Measurements from ENCODE around the gene PAPPA.

Gene PAPPA

DNA sequence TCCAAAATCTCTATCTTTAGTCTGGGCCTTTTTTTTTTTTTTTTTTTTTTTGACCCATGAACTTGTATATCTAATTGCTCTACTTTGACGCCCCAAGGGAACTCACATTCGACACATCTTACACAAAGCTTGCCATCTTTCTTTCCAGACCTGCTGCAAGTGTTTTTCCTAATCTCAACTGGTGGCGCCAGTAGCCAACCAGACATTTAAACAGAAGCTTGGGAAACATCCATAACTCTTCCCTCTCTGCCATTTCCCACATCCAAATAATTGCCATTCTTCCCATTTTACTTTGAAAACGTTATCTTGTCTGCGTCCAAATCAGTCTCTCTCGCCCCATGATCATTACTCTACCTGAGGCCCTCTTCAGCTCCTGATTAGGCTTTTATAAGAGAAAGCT, 130.9 kb downstream of the PAPPA start:
- H3K79me2 ChIP-seq (ENCODE audit: insufficient read depth, low read length): no peaks in the 10 kb centered on the region
- H3K9me3 ChIP-seq (ENCODE audit: insufficient read depth, low read depth, low read length): peaks cover 3% of the 10 kb centered on the region; the same call in 1 of the 2 replicates
- H3F3A ChIP-seq (ENCODE audit: low read depth): no peaks in the 10 kb centered on the region
- no peaks in the 10 kb centered on the region for H4K20me1 ChIP-seq (ENCODE audit: insufficient read depth, low read length, poor library complexity, severe bottlenecking)
- no peak overlapping the region for H2AFZ ChIP-seq (ENCODE audit: low read length)
- H3K4me3 ChIP-seq (ENCODE audit: low read length, poor library complexity, severe bottlenecking): no peak overlapping the region
- TF ChIP-seq, protein P1, sequence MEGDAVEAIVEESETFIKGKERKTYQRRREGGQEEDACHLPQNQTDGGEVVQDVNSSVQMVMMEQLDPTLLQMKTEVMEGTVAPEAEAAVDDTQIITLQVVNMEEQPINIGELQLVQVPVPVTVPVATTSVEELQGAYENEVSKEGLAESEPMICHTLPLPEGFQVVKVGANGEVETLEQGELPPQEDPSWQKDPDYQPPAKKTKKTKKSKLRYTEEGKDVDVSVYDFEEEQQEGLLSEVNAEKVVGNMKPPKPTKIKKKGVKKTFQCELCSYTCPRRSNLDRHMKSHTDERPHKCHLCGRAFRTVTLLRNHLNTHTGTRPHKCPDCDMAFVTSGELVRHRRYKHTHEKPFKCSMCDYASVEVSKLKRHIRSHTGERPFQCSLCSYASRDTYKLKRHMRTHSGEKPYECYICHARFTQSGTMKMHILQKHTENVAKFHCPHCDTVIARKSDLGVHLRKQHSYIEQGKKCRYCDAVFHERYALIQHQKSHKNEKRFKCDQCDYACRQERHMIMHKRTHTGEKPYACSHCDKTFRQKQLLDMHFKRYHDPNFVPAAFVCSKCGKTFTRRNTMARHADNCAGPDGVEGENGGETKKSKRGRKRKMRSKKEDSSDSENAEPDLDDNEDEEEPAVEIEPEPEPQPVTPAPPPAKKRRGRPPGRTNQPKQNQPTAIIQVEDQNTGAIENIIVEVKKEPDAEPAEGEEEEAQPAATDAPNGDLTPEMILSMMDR (conservative IDR thresholded peaks at IDR 0.05; ENCODE audit: low read length): no peak
- no peak for TF ChIP-seq EZH2phosphoT487 (IDR thresholded peaks at IDR 0.05; ENCODE audit: borderline replicate concordance)
- H3K9ac ChIP-seq (ENCODE audit: low read depth, low read length, poor library complexity, severe bottlenecking): no peak overlapping the region
- no peaks in the 10 kb centered on the region for H3K36me3 ChIP-seq (ENCODE audit: insufficient read depth, low read length)
- no peak overlapping the region for H3K4me2 ChIP-seq (ENCODE audit: low read depth, low read length, poor library complexity, severe bottlenecking)
- H3K4me1 ChIP-seq (ENCODE audit: insufficient read depth, low read length, poor library complexity, severe bottlenecking): no peaks in the 10 kb centered on the region
- H3K9me2 ChIP-seq (replicated peaks; ENCODE audit: low read depth, low read length): no peaks in the 10 kb centered on the region
- H3K27me3 ChIP-seq (ENCODE audit: insufficient read depth, low read length, poor library complexity, severe bottlenecking): no peaks in the 10 kb centered on the region

DNA sequence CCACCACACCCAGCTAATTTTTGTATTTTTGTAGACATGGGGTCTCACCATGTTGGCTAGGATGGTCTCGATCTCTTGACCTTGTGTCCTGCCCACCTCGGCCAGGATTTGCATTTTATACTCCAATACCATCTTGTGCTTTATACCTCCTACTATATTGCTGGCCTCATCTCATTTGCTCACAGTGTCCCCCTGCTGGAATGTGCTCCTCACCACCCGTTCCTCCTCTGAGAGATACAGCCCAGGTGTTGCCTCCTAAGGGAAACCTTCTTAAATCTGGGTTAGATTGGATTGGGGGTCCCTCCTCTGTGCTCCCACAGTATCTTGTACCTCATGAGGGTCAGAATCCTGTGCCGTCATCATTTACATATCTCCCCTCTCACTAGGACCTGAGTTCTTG, 131.7 kb downstream of the PAPPA start:
- Histone ChIP-seq H3K4me3 (ENCODE audit: low read length, poor library complexity, severe bottlenecking) (no peak overlapping the region), H3K4me2 (ENCODE audit: low read depth, low read length, poor library complexity, severe bottlenecking) (no peak overlapping the region), H2AFZ (ENCODE audit: low read length) (no peak overlapping the region), H3K36me3 (ENCODE audit: insufficient read depth, low read length) (no peaks in the 10 kb centered on the region), H3K27me3 (ENCODE audit: insufficient read depth, low read length, poor library complexity, severe bottlenecking) (no peaks in the 10 kb centered on the region), H3K9me2 (replicated peaks; ENCODE audit: low read depth, low read length) (no peaks in the 10 kb centered on the region), H4K20me1 (ENCODE audit: insufficient read depth, low read length, poor library complexity, severe bottlenecking) (no peaks in the 10 kb centered on the region), H3K4me1 (ENCODE audit: insufficient read depth, low read length, poor library complexity, severe bottlenecking) (no peaks in the 10 kb centered on the region), H3K9ac (ENCODE audit: low read depth, low read length, poor library complexity, severe bottlenecking) (no peak overlapping the region), H3K79me2 (ENCODE audit: insufficient read depth, low read length) (no peaks in the 10 kb centered on the region), H3F3A (ENCODE audit: low read depth) (no peaks in the 10 kb centered on the region), H3K9me3 (ENCODE audit: insufficient read depth, low read depth, low read length) (peaks cover 3% of the 10 kb centered on the region; the same call in 1 of the 2 replicates)
- TF ChIP-seq EZH2phosphoT487 (IDR thresholded peaks at IDR 0.05; ENCODE audit: borderline replicate concordance): no peak
- TF ChIP-seq, protein P1 (conservative IDR thresholded peaks at IDR 0.05; ENCODE audit: low read length): no peak

DNA sequence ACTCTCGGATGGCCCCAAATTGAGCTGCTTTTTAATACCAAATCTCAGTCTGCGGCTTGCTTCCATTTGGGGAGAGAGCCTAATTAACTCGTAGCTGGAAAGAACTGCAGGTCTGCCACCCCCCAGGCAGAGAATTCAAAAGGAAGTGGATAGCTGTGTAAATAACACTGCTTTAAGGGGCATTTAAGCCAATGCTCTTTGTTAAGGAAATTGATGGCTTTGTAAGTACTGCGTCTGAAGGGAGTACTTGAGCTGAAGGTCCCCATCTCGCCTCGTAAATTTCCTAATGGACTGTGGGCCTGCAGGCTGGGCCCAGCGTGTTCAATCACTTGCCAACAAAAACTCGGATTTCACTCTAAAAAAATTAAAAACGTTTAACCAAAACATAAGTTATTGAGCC, 132.7 kb downstream of the PAPPA start:
- no peaks in the 10 kb centered on the region for H3K9me2 ChIP-seq (replicated peaks; ENCODE audit: low read depth, low read length)
- no peak overlapping the region for H3K4me2 ChIP-seq (ENCODE audit: low read depth, low read length, poor library complexity, severe bottlenecking)
- H3K4me1 ChIP-seq (ENCODE audit: insufficient read depth, low read length, poor library complexity, severe bottlenecking): no peaks in the 10 kb centered on the region
- no peaks in the 10 kb centered on the region for H3K36me3 ChIP-seq (ENCODE audit: insufficient read depth, low read length)
- H4K20me1 ChIP-seq (ENCODE audit: insufficient read depth, low read length, poor library complexity, severe bottlenecking): no peaks in the 10 kb centered on the region
- H3K27me3 ChIP-seq (ENCODE audit: insufficient read depth, low read length, poor library complexity, severe bottlenecking): no peaks in the 10 kb centered on the region
- peaks cover 3% of the 10 kb centered on the region; the same call in 1 of the 2 replicates for H3K9me3 ChIP-seq (ENCODE audit: insufficient read depth, low read depth, low read length)
- no peak overlapping the region for H3K4me3 ChIP-seq (ENCODE audit: low read length, poor library complexity, severe bottlenecking)
- H3K79me2 ChIP-seq (ENCODE audit: insufficient read depth, low read length): no peaks in the 10 kb centered on the region
- H3F3A ChIP-seq (ENCODE audit: low read depth): no peaks in the 10 kb centered on the region
- TF ChIP-seq, protein P1 (conservative IDR thresholded peaks at IDR 0.05; ENCODE audit: low read length): no peak
- TF ChIP-seq EZH2phosphoT487 (IDR thresholded peaks at IDR 0.05; ENCODE audit: borderline replicate concordance): no peak
- H3K9ac ChIP-seq (ENCODE audit: low read depth, low read length, poor library complexity, severe bottlenecking): no peak overlapping the region
- no peak overlapping the region for H2AFZ ChIP-seq (ENCODE audit: low read length)
